ENCODE results near the gene PLEKHO2. TPM values are rescaled to one million over a fixed set of nuclear protein-coding genes. Genes with fewer than 3 reads are reported as not detected.

Gene PLEKHO2
- total and polyA plus RNA-seq, 2 experiments from 2014 or later: 9.0 to 29.4 TPM

- TF ChIP-seq ZNF114 (CRISPR knock-in tag; IDR thresholded peaks at IDR 0.05) (no peak), REST (IDR thresholded peaks at IDR 0.05; ENCODE audit: unreplicated experiment) (no peak), ETS1 (IDR thresholded peaks at IDR 0.05) (no peak)
Observed at GRCh38 chr15:64842096-64842939, 603 bp downstream of the PLEKHO2 start (continued).

- Histone ChIP-seq H4K20me1 (replicated peaks; ENCODE audit: insufficient read depth) (peaks cover 58% of the 10 kb centered on the region), H2AFZ (no peak overlapping the region), H3K79me2 (replicated peaks; ENCODE audit: insufficient read depth) (peaks cover 63% of the 10 kb centered on the region), H3F3A (replicated peaks; ENCODE audit: low read depth) (peaks cover 24% of the 10 kb centered on the region; the same call in 1 of the 2 replicates), H3K4me2 (peak overlapping the region; percentile 94), H3K27me3 (ENCODE audit: insufficient read depth) (no peaks in the 10 kb centered on the region), H3K27ac (ENCODE audit: low read depth) (no peak overlapping the region), H3K4me3 (peak overlapping the region; percentile 88), H3K36me3 (ENCODE audit: insufficient read depth) (no peaks in the 10 kb centered on the region; the same call in 1 of the 2 replicates), H3K9me2 (ENCODE audit: insufficient read depth) (no peaks in the 10 kb centered on the region), H3K4me1 (ENCODE audit: insufficient read depth) (peaks cover 55% of the 10 kb centered on the region)
- Mint-ChIP-seq H3K27me3 (ENCODE audit: insufficient read depth, low read depth, poor library complexity) (peaks cover 20% of the 10 kb centered on the region), H3K4me3 (peak overlapping the region; percentile 95), H3K36me3 (ENCODE audit: low read depth) (peaks cover 19% of the 10 kb centered on the region), H3K27ac (no peak overlapping the region), H3K9me3 (no peaks in the 10 kb centered on the region), H3K4me1 (peaks cover 70% of the 10 kb centered on the region)
- DNase-seq (ENCODE audit: low spot score) (no peak), ATAC-seq (no peak)
- TF ChIP-seq JUNB (IDR thresholded peaks at IDR 0.05; ENCODE audit: unreplicated experiment): no peak
- TF ChIP-seq EZH2 (IDR thresholded peaks at IDR 0.05; ENCODE audit: low read depth, unreplicated experiment): no peak
- TF ChIP-seq ETS1 (IDR thresholded peaks at IDR 0.05): no peak
- TF ChIP-seq ZNF331 (CRISPR knock-in tag; IDR thresholded peaks at IDR 0.05; ENCODE audit: low read depth): no peak
Observed at GRCh38 chr15:64842986-64843561, 1.4 kb downstream of the PLEKHO2 start.
